Retinal pigment epithelial cell (primary cell): ENCODE results near the gene MYO9A.
"Not testable (repeated sequence)": the region's sequence is repeated elsewhere in the genome, so short reads cannot be mapped to it uniquely, and the experiment has no call there.

Experiments used
- DNase-seq: peaks from one replicate; pipeline ENCODE4 v3.0.0-alpha.2; 2010; ENCODE audit warnings: low read depth
- H3K4me3 ChIP-seq: 2 replicates; pipeline ENCODE4 v1.5.1; 2011; ENCODE audit warnings: mild to moderate bottlenecking, low read length, control low read depth, moderate library complexity
- CTCF ChIP-seq: conservative IDR thresholded peaks from 2 replicates; pipeline ENCODE4 v1.5.1; 2011; ENCODE audit warnings: low read depth, low read length, control low read depth, inconsistent platforms

The MYO9A gene

GRCh38 chr15:72110355-72110754, 7.6 kb downstream of the MYO9A start:
- H3K4me3 ChIP-seq = no peak overlapping the region
- TF ChIP-seq CTCF = no peak
- DNase-seq = no peak

GRCh38 chr15:72106068-72106467, 11.9 kb downstream of the MYO9A start:
- TF ChIP-seq CTCF = no peak
- no peak for DNase-seq
- no peak overlapping the region for H3K4me3 ChIP-seq

GRCh38 chr15:72105111-72105510, 12.8 kb downstream of the MYO9A start:
- no peak overlapping the region for H3K4me3 ChIP-seq
- no peak for DNase-seq
- no peak for TF ChIP-seq CTCF

- DNase-seq, H3K4me3 ChIP-seq: not testable (repeated sequence)
Observed at GRCh38 chr15:72100551-72100950, 17.4 kb downstream of the MYO9A start.

GRCh38 chr15:72099155-72099554, 18.8 kb downstream of the MYO9A start:
- no peak for TF ChIP-seq CTCF
- DNase-seq = no peak
- H3K4me3 ChIP-seq = no peak overlapping the region

GRCh38 chr15:72098040-72098439, 19.9 kb downstream of the MYO9A start:
- no peak overlapping the region for H3K4me3 ChIP-seq
- no peak for DNase-seq
- no peak for TF ChIP-seq CTCF

- DNase-seq = no peak
- TF ChIP-seq CTCF = no peak
Observed at GRCh38 chr15:72096796-72097195, 21.2 kb downstream of the MYO9A start.

GRCh38 chr15:72092691-72093090, 25.3 kb downstream of the MYO9A start:
- DNase-seq = no peak
- TF ChIP-seq CTCF = no peak

More at GRCh38 chr15:72096796-72097195, 21.2 kb downstream of the MYO9A start:
- H3K4me3 ChIP-seq = no peak overlapping the region

More at GRCh38 chr15:72092691-72093090, 25.3 kb downstream of the MYO9A start:
- H3K4me3 ChIP-seq = no peak overlapping the region
